GM19372 (cell line): Measurements from ENCODE around the gene RNF125.
A peak's percentile ranks its signal among the peaks of the same experiment; 100 is the strongest.

Experiments used
- ATAC-seq: cut with Tn5 transposase; IDR thresholded peaks from one replicate; pipeline ENCODE4 v1.9.1; 2021; ENCODE audit warnings: mild to moderate bottlenecking, low read depth, moderate library complexity; ENCODE audit not compliant: unreplicated experiment

RNF125 gene

DNA sequence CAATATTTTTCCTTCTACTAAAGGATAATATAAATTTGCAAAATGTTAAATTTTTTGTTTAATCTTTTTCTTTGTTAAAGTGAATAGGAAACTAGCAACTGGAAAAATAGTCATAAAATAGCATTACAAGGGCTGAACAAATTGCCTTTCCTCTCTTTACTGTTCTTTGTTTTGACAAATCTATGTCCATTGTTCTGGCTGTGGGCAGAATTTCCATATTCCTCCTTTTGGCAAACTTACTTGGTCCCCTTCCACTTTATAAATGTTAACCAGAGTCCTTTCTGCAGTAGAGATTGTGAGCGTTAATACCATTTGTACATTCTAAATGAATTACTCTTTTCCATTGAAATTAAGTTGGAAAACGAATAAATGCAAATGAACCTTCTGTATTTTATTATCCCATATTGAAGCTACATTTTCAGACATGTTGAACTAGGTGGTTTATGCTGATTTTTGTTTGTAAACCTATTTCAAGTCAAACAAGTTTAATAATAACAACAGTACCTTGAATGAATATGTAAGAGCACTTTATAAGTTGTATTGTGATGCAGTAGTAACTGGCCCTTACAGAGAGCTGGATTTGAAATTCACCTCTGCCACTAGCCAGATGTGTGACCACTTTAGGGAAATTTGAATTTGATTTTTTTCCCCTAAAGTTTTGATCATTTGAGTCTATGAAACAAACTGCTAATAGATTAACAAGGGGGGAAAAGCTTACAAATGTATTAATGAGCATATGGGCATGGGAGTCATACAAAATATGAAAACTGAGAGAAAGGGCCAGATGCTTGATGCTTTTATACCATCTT lies 3.3 kb downstream of the RNF125 start:
- no peak for ATAC-seq

DNA sequence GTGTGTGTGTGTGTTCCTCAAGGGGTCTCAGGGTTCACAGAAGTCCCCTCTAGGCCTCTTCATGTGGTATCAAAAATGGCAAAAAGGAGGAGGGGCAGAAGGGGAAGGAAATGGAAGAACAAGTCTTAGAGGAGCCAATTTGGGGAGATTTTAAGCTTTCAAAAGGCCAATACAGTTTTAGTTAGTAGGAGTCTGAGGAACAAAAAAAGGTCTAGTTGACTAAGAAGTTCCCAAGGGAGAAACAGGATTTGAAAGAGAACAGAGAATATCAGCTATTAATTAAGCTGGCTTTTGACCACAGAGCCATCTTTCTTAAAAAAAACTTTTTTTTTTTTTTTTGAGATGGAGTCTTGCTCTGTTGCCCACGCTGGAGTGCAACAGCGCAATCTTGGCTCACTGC lies 7.1 kb downstream of the RNF125 start:
- ATAC-seq: no peak

DNA sequence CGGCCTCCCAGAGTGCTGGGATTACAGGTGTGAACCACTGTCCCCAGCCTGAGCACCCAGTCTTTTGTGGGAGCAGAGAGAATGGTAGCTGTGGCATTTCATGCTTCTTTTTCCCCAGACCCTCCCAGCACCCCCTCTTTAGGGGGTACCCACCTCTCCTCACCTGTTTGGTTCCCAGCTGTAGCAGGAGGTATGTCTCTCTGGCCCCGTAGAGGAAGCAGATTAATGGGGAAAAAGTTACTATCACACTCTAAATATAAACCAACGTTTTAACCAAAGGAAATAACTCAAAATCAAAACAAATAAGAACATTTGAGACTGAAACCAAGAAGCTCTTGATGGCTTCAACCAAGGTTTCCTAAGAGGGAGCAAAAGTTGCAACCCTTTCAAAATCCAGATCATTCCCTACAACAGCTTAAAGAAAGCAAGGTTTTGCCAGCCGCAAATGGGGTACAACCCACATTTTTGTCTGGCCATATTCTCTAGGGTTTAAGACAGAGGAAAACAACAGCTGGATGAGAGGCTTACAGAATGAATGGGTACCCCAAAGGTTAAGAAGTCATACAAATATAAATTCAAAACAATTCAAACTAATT lies 8.0 kb downstream of the RNF125 start:
- no peak for ATAC-seq

DNA sequence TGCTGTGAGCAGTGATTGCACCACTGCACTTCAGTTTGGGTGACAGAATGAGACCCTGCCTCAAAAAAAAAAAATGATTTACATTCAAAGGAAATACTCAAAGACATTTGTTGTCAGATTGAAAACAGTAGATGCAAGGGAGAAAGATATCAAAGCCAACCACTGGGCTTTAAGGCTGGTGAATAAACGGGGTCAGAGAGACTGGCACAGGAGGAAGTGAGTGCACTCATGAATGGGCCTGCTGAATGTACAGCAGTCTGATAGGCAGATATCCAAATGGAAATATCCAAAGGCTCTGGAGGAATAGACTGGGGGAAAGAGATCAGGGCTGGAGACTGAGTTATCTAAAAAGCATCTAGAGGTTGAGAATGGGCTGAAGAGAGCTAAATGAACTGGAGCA lies 10.9 kb downstream of the RNF125 start:
- ATAC-seq: no peak

DNA sequence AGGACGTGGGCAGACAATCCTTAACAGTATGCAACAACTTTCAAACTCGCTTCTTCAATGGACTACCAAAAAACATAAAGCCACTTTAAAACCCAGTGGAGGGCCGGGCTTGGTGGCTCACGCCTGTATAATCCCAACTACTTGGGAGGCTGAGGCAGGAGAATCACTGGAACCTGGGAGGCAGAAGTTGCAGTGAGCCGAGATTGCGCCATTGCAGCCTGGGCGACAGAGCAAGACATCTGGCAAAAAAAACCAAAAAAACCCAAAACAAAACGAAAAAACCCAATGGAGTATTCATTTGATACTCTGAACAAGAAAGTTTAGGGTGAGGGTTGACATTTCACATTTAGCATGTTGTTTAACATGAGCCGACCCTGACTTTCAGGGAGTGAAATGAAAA lies 14.0 kb downstream of the RNF125 start:
- no peak for ATAC-seq

DNA sequence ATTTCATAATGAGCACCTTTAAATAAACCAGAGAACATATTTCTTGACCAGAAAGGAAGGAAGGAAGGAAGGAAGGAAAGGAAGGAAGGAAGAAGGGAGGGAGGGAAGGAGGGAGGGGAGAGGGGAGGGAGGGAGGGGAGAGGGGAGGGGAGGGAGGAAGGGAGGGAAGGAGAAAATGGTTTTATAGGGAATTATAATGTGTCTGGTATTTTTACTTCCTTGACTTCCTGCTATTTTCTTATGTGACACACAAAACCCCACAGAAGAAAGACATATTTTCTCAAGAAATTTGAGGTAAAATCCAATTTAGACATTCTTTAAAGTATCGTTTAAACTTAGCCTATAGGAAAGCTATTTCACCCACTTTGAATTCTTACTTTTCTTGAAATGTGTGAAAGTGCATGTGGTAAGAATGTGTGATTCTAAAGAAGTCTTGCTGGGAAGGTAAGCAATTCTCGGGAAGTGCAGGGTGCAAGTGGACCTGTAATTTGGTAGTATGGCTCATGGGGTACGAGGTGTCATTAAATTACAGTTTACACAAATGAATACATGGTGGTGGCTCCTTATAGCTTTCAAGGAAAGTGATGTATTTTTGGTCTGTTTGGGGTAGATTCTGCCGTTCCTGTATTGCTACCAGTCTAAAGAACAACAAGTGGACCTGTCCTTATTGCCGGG lies 18.0 kb downstream of the RNF125 start:
- ATAC-seq: no peak

DNA sequence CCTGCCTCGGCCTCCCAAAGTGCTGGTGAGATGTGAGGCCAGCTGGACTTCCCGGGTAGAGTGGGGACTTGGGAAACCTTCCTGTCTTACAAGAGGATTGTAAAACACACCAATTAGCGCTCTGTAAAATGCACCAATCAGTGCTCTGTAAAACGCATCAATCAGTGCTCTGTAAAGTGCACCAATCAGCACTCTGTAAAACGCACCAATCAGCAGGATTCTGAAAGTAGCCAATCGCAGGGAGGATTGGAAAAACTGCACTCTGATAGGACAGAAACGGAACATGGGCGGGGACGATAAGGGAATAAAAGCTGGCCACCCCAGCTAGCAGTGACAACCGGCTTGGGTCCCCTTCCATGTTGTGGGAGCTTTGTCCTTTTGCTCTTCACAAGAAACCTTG lies 19.0 kb downstream of the RNF125 start:
- ATAC-seq: no peak

DNA sequence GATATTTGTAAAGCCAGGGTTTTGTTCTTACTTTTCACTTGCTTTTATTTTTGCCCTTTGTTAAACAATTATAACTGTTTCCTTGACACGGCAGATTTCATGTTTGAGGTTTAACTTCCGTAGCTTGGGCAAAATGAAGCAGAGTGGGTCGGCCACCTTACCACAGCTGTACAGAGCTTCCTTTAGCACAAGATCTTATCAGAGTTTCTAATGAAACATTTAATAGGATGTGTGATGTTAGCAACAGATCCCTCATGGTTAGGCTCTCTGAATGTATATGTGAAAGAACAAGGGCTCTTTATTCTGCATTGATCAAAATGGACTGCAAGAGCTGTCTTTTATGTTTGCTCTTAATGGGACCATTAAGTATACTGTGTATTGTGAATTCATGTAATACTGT lies 22.3 kb downstream of the RNF125 start:
- peak; percentile 90 for ATAC-seq

DNA sequence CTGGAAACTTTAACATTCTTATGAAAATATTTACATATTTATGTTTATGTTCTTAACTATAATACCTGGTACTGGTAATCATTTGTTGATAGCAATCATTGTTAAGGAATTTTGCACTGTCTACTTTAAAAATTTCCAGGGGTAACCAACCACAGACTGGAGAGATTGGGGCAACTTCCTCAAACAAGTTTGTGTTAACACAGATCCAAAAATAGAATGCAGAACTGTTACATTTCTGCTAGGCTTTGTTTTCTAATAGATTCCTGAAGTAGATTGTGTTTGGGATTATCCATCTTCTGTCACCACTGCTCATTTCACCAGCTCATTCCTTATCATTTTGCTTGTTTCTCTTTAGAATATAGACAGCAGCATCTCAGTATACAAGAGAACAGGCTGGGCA lies 23.7 kb downstream of the RNF125 start:
- no peak for ATAC-seq

DNA sequence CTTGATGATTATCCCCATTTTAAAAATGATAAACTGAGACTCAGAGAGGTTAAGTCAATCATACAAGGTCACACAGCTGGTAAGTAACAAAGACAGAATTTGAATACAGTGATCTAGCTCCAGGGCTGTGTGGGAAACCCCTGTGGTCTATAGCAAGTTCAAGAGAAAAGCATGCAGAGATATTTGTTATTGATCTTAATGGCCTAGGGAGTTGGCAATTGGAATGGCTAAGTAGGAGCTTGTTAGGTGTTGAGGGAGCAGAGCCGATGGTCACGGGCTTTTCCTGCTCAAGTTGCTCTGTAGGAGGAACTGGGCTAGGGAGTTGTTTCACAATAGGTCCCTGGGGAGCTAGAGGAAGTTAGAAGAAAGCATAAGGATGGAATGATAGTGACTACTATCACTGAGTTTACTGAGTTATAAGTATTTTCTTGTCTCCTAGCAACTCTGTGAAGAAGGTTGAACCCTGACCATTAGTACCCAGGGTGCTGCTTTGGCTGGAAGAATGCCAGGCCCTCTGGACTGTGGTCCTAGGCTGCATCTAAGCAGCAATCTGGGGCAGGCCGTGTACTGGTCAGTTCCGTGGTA lies 30.0 kb downstream of the RNF125 start:
- ATAC-seq: peak; percentile 58

DNA sequence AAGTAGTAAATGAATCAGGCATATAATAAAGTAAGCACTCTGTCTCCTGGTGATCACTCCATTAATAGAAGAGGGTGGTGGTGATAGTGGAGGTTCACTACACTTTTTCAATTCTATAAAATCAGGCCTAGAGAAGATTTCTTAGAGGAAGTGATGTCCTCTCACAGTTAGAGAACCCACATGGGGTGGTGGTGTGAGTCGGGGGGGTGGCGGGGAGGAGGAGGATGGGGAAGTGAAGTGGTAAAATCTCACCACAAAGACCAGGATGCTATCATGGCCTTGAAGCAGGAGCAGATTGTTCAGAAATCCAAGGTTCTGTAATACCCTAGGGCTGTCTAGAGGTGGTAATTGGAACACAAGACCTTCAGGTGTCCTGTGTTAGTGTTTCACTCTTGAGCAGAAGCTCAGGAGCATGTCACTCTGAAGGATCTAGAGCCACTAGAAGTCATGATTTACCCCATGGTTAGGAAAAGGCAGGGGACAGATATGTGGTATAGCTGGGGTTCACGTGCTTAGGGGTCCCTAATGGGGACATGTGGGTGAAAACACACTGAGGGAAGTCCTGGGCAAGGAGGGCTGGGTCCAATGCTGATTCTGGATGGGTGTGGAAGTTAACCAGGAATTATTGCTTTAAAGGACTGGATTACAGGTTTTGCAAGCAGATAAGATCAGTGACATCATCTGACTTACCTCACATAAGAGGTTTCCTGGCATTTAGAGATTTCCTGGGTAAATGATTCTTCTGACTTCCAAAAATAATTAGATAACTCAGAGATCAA lies 31.0 kb downstream of the RNF125 start:
- no peak for ATAC-seq

DNA sequence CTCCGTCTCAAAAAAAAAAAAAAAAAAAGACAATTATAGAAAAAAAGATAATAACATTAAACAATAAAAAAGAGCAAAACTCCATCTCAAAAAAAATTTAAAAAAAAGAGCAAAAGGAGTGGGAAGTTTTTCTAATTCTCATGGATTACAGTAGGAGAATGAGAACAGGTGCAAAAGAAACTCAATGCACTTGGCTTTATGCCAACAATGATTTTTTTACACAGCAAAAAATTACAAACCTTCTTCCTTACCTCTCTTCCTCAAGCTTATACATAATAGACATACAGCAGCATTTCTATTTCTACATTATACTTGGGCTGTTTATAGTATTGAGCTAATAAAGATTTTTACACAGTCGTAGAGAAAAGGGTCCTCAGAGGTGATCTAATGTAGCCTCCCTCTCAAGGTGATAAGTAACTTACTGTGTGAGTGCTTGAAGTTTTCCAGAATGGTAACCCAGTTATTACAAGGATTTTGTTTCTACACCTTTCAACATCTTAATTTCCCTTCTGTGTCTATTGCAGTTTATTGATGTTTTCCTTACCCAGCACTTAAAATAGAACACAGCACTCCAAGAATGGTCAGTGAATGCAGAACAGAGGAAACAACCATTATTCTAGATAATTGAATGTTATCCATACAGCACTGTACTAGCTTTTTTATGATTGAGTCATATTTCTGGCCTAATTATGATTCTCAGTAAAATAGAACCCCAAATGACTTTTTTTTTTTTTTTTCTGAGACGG lies 38.2 kb downstream of the RNF125 start:
- ATAC-seq: no peak

DNA sequence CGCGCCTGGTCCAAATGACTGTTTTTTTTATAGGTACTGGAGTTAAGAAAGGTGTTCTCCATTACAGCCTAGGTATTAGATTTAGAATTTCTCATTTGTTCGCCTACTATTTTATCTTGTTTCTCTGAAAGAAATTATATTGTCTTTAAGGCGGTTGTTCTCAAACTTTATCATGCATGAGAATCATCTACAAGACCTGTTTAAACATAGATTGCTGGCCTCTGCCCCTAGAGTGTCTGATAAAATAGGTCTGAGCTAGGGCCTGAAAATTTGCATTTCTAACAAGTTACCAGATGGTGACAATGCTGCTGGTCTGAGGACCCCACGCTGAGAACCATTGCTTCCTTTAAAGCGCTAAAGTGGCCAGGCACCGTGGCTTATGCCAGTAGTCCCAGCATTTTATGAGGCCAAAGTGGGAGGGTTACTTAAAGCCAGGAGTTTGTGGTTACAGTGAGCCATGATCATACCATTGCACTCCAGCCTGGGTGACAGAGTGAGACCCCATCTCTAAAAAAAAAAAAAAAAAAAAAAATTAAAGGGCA lies 39.1 kb downstream of the RNF125 start:
- no peak for ATAC-seq

DNA sequence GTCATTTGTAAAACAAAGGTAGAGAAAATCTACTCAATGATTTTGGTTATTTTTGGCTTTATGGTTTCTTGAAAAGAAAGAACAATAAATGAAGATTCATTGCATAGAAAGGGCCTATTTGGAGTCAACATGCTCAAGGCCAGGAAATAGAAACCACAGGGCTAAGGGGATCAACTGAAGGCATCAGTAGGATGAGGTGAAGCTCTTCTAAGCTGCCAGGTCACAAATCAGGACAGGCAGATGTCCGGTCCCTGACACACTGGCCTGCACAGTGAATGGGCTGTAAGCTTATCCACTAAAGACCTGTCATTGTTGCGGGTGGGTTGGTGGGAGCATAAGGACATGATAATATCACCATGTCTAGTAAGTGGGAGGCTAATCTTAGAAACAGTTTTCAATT lies 41.4 kb downstream of the RNF125 start:
- ATAC-seq: no peak

DNA sequence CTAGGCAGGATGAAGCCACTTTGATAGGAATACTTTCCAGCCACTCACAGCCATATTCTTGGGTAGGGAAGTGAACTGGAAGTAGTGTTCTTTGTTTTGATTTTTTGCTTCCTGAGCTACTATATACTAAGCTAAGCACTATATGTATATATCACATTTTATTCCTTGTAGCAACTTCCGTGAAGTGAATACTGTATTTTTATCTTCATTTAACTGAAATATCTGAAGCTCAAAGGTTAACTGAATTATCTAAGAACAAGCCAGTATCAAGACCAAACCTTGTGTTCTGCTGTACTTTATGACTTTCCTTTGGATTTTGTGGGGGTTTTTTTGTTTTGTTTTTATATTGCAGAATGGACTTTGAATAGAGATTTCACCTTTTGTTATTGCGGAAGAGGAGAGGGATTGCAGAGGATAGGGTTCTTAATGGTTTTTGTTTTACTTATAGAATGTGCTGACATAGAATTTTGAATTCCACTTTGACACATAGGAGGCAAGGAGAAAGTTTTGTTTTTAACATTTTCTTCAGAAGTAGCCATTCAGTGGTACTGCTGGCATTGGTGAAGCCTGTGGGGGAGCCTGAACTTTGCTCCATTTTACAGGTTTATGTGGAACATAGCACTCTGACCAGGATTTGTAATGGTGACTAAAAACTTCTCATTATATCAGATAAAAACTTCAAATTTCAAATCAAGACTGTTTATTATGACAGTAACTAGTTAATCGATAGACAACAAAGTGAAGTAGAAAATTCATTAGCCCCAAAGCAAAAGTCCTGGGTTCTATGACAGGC lies 48.9 kb downstream of the RNF125 start:
- no peak for ATAC-seq

DNA sequence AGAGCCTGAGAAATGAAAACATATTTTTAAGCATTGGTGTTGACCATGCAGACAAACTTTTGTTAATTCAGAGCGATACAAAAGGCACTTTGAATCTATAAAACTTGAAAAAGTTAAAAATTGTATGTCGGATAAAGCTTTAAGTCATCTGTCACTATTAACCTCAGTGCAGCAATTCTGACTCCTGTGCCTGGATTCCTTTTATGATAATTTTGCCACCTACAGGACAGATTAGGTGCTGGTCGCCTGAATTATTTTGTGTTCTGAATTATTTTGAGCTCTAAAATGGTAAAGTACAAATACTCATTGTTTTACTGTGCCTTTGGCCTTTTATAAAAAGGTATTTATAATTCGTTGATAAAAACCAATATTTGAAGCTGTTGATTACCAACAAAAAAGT lies 53.7 kb downstream of the RNF125 start:
- ATAC-seq: peak; percentile 68

DNA sequence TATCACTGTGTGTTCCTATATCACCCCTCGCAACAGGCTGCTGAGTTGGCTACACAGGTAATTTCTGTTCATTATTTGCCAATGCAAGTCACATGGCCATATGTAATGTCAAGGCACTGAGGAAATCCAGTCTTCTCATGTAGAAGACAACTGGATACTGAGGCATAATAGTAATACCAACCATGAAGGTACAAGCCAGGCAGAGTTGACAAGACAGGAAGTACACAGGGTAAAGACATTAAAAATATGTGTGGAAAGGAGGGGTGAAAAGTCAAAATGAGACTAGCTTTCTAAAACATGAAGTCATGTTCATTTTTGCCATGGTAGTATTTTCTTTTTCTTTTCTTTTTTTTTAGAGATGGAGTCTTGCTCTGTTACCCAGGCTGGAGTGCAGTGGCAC lies 55.6 kb downstream of the RNF125 start:
- ATAC-seq: no peak

DNA sequence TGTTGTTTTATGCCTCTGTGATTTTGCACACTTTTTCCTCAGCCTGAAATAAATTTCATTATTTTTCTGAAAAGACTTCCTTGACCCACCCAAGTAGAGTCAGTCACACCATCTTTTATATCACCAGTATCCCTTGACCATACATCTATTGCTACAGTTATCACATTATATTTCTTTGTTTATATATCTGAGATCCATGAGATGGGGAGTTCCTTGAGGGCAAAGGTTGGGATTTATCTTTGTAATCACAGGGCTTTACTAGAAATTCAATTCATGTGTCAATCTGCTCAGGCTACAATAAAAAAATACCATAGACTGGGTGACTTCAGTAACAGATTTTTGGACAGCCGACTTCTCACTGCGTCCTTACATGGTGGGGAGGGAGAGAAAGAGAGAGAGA lies 60.2 kb downstream of the RNF125 start:
- ATAC-seq: no peak

DNA sequence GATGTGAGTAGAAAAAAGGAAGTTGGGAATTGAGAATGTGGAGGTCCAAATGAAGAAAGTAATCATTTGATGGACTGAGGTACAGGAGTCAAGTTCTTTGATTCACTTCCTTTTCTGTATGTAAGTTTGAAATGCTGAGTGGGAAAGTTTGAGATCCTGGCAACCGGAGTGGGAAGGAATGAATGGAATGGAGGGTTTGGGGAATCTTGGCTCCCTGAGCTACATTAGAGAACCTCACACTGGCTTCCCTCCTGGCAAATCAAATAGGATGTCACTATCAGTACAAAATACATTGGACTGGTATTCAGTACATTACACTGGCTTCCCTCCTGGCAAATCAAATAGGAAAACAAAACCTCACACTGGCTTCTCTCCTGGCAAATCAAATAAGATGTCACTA lies 63.3 kb downstream of the RNF125 start:
- ATAC-seq: no peak
